OCI-LY1 (cell line): ENCODE results near the gene LOXL4.

ENCODE experiments used
- CTCF ChIP-seq: fragments of 200-600 bp; sonication (generic), shearing (Covaris generic); IDR thresholded peaks from 2 replicates; pipeline ENCODE4 v1.5.1; 2017; ENCODE audit warnings: mild to moderate bottlenecking, antibody characterized with exemption, low read length, moderate library complexity, mixed read lengths
- EZH2 ChIP-seq: fragments of 200-600 bp; sonication (generic), shearing (Covaris generic); IDR thresholded peaks from 2 replicates; pipeline ENCODE4 v1.8.0; 2017; ENCODE audit warnings: borderline replicate concordance, mixed run types, mild to moderate bottlenecking, antibody characterized with exemption, low read length, moderate library complexity, mixed read lengths

- TF ChIP-seq CTCF (no peak), EZH2 (no peak)
Observed at GRCh38 chr10:98244141-98244540, 23.9 kb downstream of the LOXL4 start.
